ENCODE data around the gene TNIK. TPM values are rescaled to one million over a fixed set of nuclear protein-coding genes. Genes with fewer than 3 reads are reported as not detected.
"Not testable (repeated sequence)": the region's sequence is repeated elsewhere in the genome, so short reads cannot be mapped to it uniquely, and the experiment has no call there.

The TNIK gene
- total RNA-seq, 1 experiment from 2014 or later: 0.03 TPM

DNA sequence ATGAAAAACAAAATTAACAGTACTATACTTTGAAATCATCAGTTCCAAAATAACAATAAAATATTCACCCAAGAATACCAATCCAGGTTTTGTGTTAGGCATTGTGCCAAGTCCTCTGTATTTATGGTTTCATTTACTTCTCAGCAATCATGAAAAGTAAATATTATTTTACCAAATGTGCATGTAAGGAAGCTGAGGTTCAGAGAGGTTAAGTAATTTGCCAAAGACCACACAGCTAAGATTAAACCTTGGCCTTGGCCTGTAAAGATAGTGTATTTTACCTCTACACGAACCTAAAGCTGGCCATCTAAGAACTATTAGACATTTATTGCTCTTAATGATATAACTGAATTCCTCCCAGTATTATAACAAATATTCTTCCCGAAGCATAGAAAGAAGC lies 309.3 kb downstream of the TNIK start:
- in situ Hi-C loops (cut with HindIII; ENCODE audit: low sequenced_read_pairs): no loop called here
- DNase-seq (ENCODE audit: low spot score): no peak

DNA sequence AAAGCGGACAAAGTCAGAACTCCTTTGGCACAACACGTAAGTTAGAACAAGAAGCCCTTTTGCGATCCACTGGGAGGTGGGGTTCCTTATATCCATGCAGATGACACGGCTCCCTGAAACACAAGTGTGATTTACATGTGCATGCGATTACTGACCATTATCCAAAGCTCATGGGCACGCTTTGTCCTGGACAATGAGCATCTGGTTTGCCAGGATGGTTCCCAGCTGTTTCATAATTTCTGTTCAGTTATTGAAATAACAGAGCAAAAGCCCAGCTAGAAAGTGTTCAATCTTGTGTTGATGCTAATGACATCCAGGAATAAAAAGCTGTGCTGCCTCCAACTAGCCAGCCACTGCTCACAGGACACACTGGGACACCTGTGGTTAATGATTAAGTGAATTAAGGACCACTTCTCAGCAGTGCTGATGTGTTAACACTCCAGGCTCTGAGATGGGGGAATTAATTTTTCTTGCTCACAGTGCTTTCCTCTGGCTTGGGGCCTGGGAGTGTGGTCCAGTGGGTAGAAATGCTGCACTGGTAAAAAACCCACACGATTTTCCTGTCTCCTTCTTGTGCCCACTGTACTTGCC lies 310.6 kb downstream of the TNIK start:
- no peak for DNase-seq (ENCODE audit: low spot score)
- in situ Hi-C loops (cut with HindIII; ENCODE audit: low sequenced_read_pairs): no loop called here

GRCh38 chr3:171145798-171146197 lies 314.4 kb downstream of the TNIK start:
- in situ Hi-C loops (cut with HindIII; ENCODE audit: low sequenced_read_pairs): no loop called here
- DNase-seq (ENCODE audit: low spot score): no peak

DNA sequence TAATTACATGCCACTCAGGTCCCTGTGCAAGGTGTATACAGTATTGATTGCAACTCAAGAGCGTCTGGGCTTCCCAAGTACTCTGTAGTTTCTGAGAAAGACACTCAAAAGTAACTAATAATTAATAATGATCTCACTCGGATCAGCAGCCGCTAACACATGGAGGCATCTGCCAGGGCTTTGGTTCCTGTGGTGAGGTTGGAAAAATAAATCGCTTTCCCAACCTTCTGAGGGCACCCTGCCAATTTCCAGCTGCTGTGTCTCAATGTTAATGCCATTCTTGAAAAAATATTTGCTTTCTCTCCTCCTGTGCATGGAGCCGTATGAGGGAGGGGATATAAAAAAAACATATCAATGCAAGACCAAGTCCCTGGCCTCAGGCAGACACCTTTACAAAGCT lies 317.2 kb downstream of the TNIK start:
- no peak for DNase-seq (ENCODE audit: low spot score)

GRCh38 chr3:171140246-171140645 lies 320.0 kb downstream of the TNIK start:
- in situ Hi-C loops (cut with HindIII; ENCODE audit: low sequenced_read_pairs): no loop called here
- DNase-seq (ENCODE audit: low spot score): no peak

More for the DNA sequence above, 317.2 kb downstream of the TNIK start:
- in situ Hi-C loops (cut with HindIII; ENCODE audit: low sequenced_read_pairs): no loop called here

DNA sequence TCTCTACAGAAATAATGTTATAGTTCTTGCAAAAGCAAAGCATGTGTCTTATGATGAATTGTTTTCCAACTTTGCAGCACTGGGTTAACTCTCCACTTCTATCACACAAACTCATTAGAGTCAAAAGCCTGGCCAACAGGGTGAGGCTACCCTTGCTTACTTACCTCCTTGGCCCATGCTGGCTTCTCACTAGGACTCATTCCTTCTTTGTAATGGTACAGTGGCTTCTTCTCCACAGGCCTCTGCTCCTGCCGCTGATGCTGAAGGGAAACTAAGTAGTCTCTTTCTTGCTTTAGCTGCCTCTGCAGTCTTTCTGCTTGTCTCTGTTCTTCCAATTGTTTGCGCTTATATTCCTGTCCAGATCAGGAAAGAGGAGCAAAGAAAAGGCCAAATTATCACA lies 322.2 kb downstream of the TNIK start:
- no peak for DNase-seq (ENCODE audit: low spot score)
- in situ Hi-C loops (cut with HindIII; ENCODE audit: low sequenced_read_pairs): no loop called here

DNA sequence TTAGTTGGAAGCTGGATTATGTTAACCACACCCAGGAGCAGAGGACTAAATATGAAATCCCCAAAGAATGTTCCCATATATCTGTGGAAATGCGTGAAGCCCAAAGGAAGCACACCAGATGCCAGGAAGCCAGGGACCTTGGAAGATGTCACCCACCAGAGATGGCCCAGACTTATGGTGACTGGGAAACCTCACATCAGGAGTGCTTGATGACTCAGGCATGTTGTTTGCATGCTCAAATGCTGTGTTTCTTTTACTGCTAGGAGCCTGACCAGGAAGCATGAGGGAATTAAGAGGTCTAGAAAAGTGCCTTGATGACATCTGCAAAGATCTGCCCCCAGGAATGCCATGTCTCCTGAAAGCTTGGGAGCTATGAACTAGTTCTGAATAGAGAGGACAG lies 324.7 kb downstream of the TNIK start:
- no peak for DNase-seq (ENCODE audit: low spot score)
- in situ Hi-C loops (cut with HindIII; ENCODE audit: low sequenced_read_pairs): no loop called here

DNA sequence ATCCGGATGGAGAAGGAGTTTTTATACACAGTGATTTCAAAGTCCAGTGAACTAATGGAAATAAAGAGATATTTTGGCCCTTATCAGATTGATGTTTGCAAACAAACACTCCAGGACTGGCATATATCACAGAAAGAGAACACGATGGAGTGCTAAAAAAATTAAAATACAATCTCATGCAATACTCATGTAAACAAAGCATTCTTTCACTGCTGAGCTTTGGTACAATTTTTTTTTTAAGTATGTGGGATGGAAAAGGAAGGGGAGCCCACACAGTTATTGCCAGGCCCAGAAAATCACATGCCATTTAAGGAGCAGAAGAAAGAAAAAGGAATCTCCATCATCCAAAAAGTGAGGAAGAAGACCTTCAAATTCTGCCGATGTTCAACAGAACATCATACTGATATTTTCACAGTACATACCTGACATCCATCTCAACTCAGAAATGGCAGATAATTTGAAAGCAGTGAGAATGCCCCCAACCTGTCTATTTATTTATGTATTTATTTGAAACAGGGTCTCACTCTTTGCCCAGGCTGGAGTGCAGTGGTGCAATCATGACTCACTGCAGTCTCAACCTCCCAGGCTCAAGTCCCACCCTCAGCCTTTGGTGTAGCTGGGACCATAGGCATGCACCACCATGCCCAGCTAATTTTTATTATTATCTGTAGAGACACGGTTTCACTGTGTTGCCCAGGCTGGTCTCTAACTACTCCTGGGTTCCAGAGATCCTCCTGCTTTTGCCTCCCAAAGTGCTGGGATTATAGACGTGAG lies 326.2 kb downstream of the TNIK start:
- no peak for DNase-seq (ENCODE audit: low spot score)
- in situ Hi-C loops (cut with HindIII; ENCODE audit: low sequenced_read_pairs): no loop called here

GRCh38 chr3:171133337-171133736 lies 326.9 kb downstream of the TNIK start:
- in situ Hi-C loops (cut with HindIII; ENCODE audit: low sequenced_read_pairs): no loop called here
- DNase-seq (ENCODE audit: low spot score): no peak

- DNase-seq (ENCODE audit: low spot score): no peak
- in situ Hi-C loops (cut with HindIII; ENCODE audit: low sequenced_read_pairs): no loop called here
These were observed 327.3 kb downstream of the TNIK start for GRCh38 chr3:171132873-171133272.

DNA sequence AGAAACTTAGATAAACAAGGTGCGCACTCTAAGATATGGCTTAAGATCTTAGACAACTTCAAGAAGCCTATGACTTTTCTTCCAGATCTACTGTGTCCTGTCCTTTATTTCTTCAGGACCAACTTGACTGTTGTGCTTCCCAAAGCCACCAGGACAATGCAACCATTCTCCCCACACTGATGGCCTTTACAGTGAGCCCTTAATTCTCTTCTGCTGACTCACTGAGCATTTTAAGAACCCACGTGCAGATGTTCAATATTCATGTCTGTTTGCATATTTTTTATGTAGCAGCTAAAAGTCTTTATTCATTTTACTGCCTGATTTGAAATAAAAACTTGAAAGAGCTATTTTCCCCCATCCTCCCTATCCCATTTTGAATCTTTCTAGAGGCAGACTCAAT lies 330.4 kb downstream of the TNIK start:
- no peak for DNase-seq (ENCODE audit: low spot score)
- in situ Hi-C loops (cut with HindIII; ENCODE audit: low sequenced_read_pairs): no loop called here

DNA sequence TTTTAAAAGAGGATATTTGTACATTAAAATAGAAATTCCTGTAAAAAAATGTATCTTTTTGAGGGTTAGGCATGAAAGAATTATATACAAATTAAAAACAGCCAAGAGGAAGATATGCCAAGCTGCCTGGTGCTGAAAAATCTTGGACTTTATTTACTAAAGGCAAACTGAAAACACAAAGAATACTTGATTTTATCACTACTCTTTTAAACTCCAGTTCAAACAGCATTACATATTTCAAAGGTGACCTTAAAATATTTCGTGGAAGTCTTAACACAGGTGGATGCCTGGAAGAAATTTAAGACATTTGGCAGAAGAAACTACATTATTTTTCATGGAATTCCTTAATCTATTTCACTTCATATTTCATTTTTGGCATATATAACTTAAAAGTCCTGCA lies 332.6 kb downstream of the TNIK start:
- in situ Hi-C loops (cut with HindIII; ENCODE audit: low sequenced_read_pairs): no loop called here
- DNase-seq (ENCODE audit: low spot score): no peak

GRCh38 chr3:171126478-171127209 lies 333.6 kb downstream of the TNIK start:
- DNase-seq (ENCODE audit: low spot score): no peak
- in situ Hi-C loops (cut with HindIII; ENCODE audit: low sequenced_read_pairs): no loop called here

DNA sequence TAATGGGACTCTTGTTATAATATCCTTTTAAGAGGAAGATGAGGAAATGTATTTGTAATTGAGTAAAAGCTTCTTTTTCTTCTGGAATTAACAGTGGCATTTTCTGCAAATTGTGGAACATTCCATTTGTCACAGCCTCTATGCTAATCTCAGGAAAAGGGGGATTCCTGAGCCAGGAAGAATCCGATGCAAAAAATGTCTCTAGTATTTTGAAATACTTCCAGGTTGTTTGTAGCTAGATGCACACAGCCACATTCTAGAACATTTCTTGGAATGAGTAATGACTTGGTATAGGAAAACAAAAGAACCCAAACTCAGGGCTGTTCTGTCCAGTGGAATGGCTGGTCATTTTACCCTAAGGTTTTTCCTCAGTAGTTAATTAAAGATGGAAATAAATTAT lies 335.2 kb downstream of the TNIK start:
- no peak for DNase-seq (ENCODE audit: low spot score)
- in situ Hi-C loops (cut with HindIII; ENCODE audit: low sequenced_read_pairs): no loop called here

GRCh38 chr3:171123915-171124314 lies 336.3 kb downstream of the TNIK start:
- in situ Hi-C loops (cut with HindIII; ENCODE audit: low sequenced_read_pairs): no loop called here
- no peak for DNase-seq (ENCODE audit: low spot score)

DNA sequence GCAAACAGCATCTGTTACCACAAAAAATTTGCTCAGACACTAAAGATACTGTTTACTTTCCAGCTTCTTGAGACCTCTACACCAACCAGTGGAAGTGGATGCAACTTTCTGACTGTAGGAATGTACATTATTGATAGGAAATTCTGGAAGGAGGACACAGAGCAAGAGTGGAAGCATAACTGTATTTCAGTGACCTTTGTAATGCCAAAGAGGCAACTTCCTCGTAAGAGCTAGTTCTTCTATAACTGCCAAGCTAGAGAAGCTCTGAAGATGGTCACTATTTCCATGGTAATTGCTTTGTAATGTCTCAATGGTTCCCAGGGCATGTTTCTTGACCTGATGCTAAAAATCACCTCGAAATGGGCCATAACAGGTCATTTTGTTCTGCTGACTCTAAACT lies 337.3 kb downstream of the TNIK start:
- in situ Hi-C loops (cut with HindIII; ENCODE audit: low sequenced_read_pairs): no loop called here
- DNase-seq (ENCODE audit: low spot score): no peak

DNA sequence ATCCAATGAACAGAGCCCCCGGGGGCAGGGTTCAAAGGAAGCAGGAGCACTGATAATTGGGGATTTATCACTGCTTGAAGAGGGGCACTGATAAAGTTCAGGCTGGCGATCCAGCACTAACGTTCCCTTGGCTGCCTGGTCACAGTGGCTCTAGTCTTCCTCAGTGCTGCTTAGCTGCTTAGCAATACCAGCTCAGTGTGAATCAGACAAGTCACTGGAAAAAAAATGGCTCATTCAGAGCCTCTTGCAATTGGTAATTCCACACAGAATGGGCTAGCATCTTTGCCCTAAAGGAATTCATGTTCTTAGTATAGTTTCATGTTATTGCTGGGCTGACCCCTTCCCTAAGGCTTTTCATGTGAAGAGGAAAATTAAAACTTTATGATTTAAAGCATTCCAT lies 338.0 kb downstream of the TNIK start:
- in situ Hi-C loops (cut with HindIII; ENCODE audit: low sequenced_read_pairs): no loop called here

DNA sequence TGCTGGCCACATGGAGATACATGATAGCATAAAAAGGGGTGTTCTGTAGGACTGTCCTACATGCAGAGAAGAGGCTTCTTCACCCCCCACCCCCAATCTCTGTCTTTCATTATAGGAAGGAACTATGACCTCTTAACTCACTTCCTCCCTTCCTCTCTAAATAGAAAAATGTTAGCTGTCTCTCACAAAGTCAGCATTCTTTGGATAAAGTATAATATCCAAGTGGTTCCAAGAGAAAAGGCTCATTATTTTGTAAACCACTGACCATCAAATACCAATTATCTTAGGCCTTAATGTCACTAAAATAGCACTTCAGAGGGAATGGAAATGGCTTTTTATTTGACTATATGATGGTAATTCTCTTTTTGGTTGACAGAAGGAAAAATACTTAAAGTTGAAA lies 338.4 kb downstream of the TNIK start:
- in situ Hi-C loops (cut with HindIII; ENCODE audit: low sequenced_read_pairs): no loop called here

More for the DNA sequence above, 338.0 kb downstream of the TNIK start:
- no peak for DNase-seq (ENCODE audit: low spot score)

GRCh38 chr3:171119402-171119801 lies 340.8 kb downstream of the TNIK start:
- DNase-seq (ENCODE audit: low spot score); in situ Hi-C loops (cut with HindIII; ENCODE audit: low sequenced_read_pairs): not testable (repeated sequence)

More for the DNA sequence above, 338.4 kb downstream of the TNIK start:
- no peak for DNase-seq (ENCODE audit: low spot score)

DNA sequence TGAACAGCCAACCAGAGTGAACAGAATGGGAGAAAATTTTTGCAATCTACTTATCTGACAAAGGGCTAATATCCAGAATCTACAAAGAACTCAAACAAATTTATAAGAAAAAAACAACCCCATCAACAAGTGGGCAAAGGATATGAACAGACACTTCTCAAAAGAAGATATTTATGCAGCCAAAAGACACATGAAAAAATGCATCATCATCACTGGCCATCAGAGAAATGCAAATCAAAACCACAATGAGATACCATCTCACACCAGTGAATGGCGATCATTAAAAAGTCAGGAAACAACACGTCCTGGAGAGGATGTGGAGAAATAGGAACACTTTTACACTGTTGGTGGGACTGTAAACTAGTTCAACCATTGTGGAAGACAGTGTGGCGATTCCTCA lies 341.2 kb downstream of the TNIK start:
- in situ Hi-C loops (cut with HindIII; ENCODE audit: low sequenced_read_pairs); DNase-seq (ENCODE audit: low spot score): not testable (repeated sequence)

All from G401 (cell line).